ENCODE data around the gene ZNF346.

The ZNF346 gene

GRCh38 chr5:177070536-177071191 lies 48.2 kb downstream of the ZNF346 start:
- no peak for DNase-seq

GRCh38 chr5:177071666-177072385 lies 49.3 kb downstream of the ZNF346 start:
- peak; percentile 71 for DNase-seq

GRCh38 chr5:177077335-177077734 lies 54.8 kb downstream of the ZNF346 start:
- no peak for DNase-seq

- DNase-seq, result no peak
Observed at GRCh38 chr5:177079606-177080005, 57.1 kb downstream of the ZNF346 start.

- DNase-seq, result no peak
Observed at GRCh38 chr5:177080265-177080664, 57.8 kb downstream of the ZNF346 start.

GRCh38 chr5:177081859-177082258 lies 59.4 kb downstream of the ZNF346 start:
- DNase-seq, result no peak

GRCh38 chr5:177083357-177083756 lies 60.9 kb downstream of the ZNF346 start:
- DNase-seq, result no peak

- DNase-seq, result no peak
Observed at GRCh38 chr5:177084175-177084574, 61.7 kb downstream of the ZNF346 start.

GRCh38 chr5:177085985-177086653 lies 63.6 kb downstream of the ZNF346 start:
- no peak for DNase-seq

- peak; percentile 86 for DNase-seq
Observed at GRCh38 chr5:177086654-177087397, 64.3 kb downstream of the ZNF346 start, which contains the start of gene FGFR4. Gene FGFR4, plus strand, starts transcription at chr5:177086915. Its CDS starts 2,688 bp downstream, at chr5:177089603.

- no peak for DNase-seq
Observed at GRCh38 chr5:177087398-177088005, 65.0 kb downstream of the ZNF346 start.

GRCh38 chr5:177089127-177089526 lies 66.6 kb downstream of the ZNF346 start:
- no peak for DNase-seq

- DNase-seq, result no peak
Observed at GRCh38 chr5:177089825-177090641, 67.5 kb downstream of the ZNF346 start.

GRCh38 chr5:177090813-177091212 lies 68.3 kb downstream of the ZNF346 start:
- DNase-seq, result no peak

- DNase-seq, result no peak
Observed at GRCh38 chr5:177091232-177091631, 68.7 kb downstream of the ZNF346 start.

- DNase-seq, result no peak
Observed at GRCh38 chr5:177092178-177093081, 69.9 kb downstream of the ZNF346 start.

- DNase-seq, result no peak
Observed at GRCh38 chr5:177093082-177093712, 70.7 kb downstream of the ZNF346 start.

- DNase-seq, result no peak
Observed at GRCh38 chr5:177093803-177094202, 71.3 kb downstream of the ZNF346 start.

GRCh38 chr5:177094224-177095087 lies 72.0 kb downstream of the ZNF346 start:
- no peak for DNase-seq
